HepG2 (cell line): ENCODE results near the gene MED25. TPM values are rescaled to one million over a fixed set of nuclear protein-coding genes. Genes with fewer than 3 reads are reported as not detected.

Source experiments
- FOXJ3 ChIP-seq: sonication (generic); formaldehyde crosslinking; IDR thresholded peaks from 2 replicates; pipeline ENCODE4 v1.4.0; 2020; ENCODE audit warnings: missing genetic modification reagents, mild to moderate bottlenecking, borderline replicate concordance
- HDAC2 ChIP-seq: sonication (generic); formaldehyde crosslinking; IDR thresholded peaks from 2 replicates; pipeline ENCODE4 v1.4.0; 2020; ENCODE audit warnings: missing genetic modification reagents
- HOXA9 ChIP-seq: sonication (generic); formaldehyde crosslinking; IDR thresholded peaks from 2 replicates; pipeline ENCODE4 v1.8.1; 2022; ENCODE audit warnings: missing genetic modification reagents, mild to moderate bottlenecking, moderate library complexity, borderline replicate concordance
- JUND ChIP-seq: sonication (generic); formaldehyde crosslinking; IDR thresholded peaks from 2 replicates; pipeline ENCODE4 v1.8.0; 2022; ENCODE audit warnings: mild to moderate bottlenecking, missing genetic modification reagents
- PRMT3 ChIP-seq: sonication (generic); formaldehyde crosslinking; IDR thresholded peaks from 2 replicates; pipeline ENCODE4 v1.8.1; 2022; ENCODE audit warnings: low read depth, mild to moderate bottlenecking, moderate library complexity, missing genetic modification reagents, borderline replicate concordance
- SAP130 ChIP-seq: IDR thresholded peaks from 2 replicates; pipeline ENCODE4 v1.6.1; 2016; ENCODE audit warnings: low read depth
- SMAD3 ChIP-seq: sonication (generic); formaldehyde crosslinking; IDR thresholded peaks from 2 replicates; pipeline ENCODE4 v1.4.0; 2020; ENCODE audit warnings: missing genetic modification reagents
- SMC3 ChIP-seq: IDR thresholded peaks from 2 replicates; pipeline ENCODE4 v1.6.1; 2011; ENCODE audit warnings: low read length, improper control_type of control experiment
- ZNF337 ChIP-seq: sonication (generic); formaldehyde crosslinking; IDR thresholded peaks from 2 replicates; pipeline ENCODE4 v1.5.1; 2020; ENCODE audit warnings: missing genetic modification reagents, low read depth, mild to moderate bottlenecking, borderline replicate concordance
- ZNF367 ChIP-seq: sonication (generic); formaldehyde crosslinking; IDR thresholded peaks from 2 replicates; pipeline ENCODE4 v1.4.0; 2020; ENCODE audit warnings: missing genetic modification reagents, borderline replicate concordance
- ZNF598 ChIP-seq: sonication (generic); formaldehyde crosslinking; IDR thresholded peaks from 2 replicates; pipeline ENCODE4 v1.5.1; 2020; ENCODE audit warnings: mild to moderate bottlenecking, missing genetic modification reagents, borderline replicate concordance
- ZNF737 ChIP-seq: sonication (generic); formaldehyde crosslinking; IDR thresholded peaks from 2 replicates; pipeline ENCODE4 v1.5.0; 2020; ENCODE audit warnings: missing genetic modification reagents, mild to moderate bottlenecking, borderline replicate concordance
- ZNF75D ChIP-seq: sonication (generic); formaldehyde crosslinking; IDR thresholded peaks from 2 replicates; pipeline ENCODE4 v1.8.1; 2023; ENCODE audit warnings: missing genetic modification reagents, mild to moderate bottlenecking, borderline replicate concordance
- polyA plus RNA-seq, 8 experiments: library from polyadenylated mRNA; depleted of rRNA in 3 of 8; stranded (reverse) in 7 of 8; unstranded in 1 of 8; fragments of >200 nt; fragmentation: Illumina TruSeq in 4 of 8; extraction: Trizol in 4 of 8; gene quantifications; 2 replicates each; pipeline versions ENCODE4 v1.2.1 to v1.2.3, GENCODE V29; 2011 to 2016; ENCODE audit warnings: low read depth in 4 of 8, missing spikeins in 1 of 8, mixed read lengths in 1 of 8; ENCODE audit not compliant: insufficient read depth in 1 of 8
- total RNA-seq, 5 experiments: library from RNA; depleted of rRNA; stranded (reverse); fragments of >200 nt; fragmentation: Illumina TruSeq; extraction: Trizol; gene quantifications; 2 replicates each; pipeline ENCODE4 v1.2.3, GENCODE V29; 2016; ENCODE audit warnings: low read depth in 1 of 5
- TF ChIP-seq, protein P1 (sequence below): IDR thresholded peaks from 2 replicates; pipeline ENCODE4 v1.6.1; 2016; ENCODE audit warnings: low read depth, missing genetic modification reagents, missing compliant biosample characterization
- TF ChIP-seq, protein P2 (sequence below): sonication (generic); formaldehyde crosslinking; IDR thresholded peaks from 2 replicates; pipeline ENCODE4 v1.5.0; 2020; ENCODE audit warnings: missing genetic modification reagents
- TF ChIP-seq, protein P3 (sequence below): sonication (generic); formaldehyde crosslinking; IDR thresholded peaks from 2 replicates; pipeline ENCODE4 v1.8.0; 2022; ENCODE audit warnings: mild to moderate bottlenecking, missing genetic modification reagents; ENCODE audit not compliant: insufficient replicate concordance

MED25 gene
- total and polyA plus RNA-seq, 2 of the 13 experiments (the other 11 are each of a cell fraction or from before 2014, with no cell fraction given) = 11.1 to 15.1 TPM

DNA sequence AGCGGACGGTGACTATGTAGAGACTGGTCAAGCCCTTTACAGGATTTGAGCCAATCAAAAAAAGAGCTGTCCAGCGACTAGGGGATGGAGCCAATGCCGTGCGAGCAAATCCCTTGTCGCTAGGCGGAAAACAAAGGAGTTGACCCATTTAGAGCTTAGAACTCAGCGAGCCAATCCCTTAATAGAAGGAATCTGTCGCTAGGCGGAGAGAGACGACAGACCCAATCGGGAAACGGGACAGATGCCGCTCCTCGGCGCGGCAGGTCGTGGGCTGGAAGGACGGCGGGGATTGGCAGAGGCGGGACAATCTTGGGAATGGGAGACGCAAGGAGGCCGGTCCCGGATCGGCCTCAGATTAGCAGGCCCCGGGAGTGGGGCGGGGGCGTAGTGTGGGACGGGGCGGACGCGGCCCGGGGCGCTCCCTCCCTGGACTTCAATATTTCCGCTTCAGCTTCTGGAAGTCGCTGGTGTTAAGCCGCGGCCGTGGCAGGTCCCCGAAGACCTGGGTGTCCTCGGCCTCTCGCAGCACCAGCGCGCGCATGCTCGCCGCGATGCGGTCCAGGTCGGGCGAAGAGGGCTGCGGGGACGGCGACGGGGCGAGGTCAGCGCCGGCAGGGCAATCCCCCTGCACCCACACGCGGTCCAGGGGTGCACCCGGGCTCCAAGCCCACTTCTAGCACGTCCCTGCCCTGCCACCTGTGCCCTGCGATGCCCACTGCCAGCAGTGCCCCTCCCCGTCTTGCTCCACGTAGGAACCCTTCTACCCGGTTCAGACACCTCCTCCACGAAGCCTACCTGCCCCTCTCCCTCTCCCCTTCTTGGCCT is 51.6 kb downstream of the MED25 start (continued):
- TF ChIP-seq, protein P1, sequence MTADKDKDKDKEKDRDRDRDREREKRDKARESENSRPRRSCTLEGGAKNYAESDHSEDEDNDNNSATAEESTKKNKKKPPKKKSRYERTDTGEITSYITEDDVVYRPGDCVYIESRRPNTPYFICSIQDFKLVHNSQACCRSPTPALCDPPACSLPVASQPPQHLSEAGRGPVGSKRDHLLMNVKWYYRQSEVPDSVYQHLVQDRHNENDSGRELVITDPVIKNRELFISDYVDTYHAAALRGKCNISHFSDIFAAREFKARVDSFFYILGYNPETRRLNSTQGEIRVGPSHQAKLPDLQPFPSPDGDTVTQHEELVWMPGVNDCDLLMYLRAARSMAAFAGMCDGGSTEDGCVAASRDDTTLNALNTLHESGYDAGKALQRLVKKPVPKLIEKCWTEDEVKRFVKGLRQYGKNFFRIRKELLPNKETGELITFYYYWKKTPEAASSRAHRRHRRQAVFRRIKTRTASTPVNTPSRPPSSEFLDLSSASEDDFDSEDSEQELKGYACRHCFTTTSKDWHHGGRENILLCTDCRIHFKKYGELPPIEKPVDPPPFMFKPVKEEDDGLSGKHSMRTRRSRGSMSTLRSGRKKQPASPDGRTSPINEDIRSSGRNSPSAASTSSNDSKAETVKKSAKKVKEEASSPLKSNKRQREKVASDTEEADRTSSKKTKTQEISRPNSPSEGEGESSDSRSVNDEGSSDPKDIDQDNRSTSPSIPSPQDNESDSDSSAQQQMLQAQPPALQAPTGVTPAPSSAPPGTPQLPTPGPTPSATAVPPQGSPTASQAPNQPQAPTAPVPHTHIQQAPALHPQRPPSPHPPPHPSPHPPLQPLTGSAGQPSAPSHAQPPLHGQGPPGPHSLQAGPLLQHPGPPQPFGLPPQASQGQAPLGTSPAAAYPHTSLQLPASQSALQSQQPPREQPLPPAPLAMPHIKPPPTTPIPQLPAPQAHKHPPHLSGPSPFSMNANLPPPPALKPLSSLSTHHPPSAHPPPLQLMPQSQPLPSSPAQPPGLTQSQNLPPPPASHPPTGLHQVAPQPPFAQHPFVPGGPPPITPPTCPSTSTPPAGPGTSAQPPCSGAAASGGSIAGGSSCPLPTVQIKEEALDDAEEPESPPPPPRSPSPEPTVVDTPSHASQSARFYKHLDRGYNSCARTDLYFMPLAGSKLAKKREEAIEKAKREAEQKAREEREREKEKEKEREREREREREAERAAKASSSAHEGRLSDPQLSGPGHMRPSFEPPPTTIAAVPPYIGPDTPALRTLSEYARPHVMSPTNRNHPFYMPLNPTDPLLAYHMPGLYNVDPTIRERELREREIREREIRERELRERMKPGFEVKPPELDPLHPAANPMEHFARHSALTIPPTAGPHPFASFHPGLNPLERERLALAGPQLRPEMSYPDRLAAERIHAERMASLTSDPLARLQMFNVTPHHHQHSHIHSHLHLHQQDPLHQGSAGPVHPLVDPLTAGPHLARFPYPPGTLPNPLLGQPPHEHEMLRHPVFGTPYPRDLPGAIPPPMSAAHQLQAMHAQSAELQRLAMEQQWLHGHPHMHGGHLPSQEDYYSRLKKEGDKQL (CRISPR knock-in tag) = 0 out of 2 replicates have a peak, but pooled peaks have one; percentile 12
- TF ChIP-seq ZNF367 (CRISPR knock-in tag) (peak; percentile 85; the same call in 1 of the 2 replicates), ZNF598 (CRISPR knock-in tag) (no peak), FOXJ3 (no peak), JUND (CRISPR knock-in tag) (0 out of 2 replicates have a peak, but pooled peaks have one; percentile 45), SAP130 (CRISPR knock-in tag) (peak; percentile 55), ZNF75D (CRISPR knock-in tag) (no peak), SMC3 (no peak), ZNF337 (CRISPR knock-in tag) (no peak), PRMT3 (no peak), HDAC2 (CRISPR knock-in tag) (peak; percentile 42; the same call in 1 of the 2 replicates), HOXA9 (CRISPR knock-in tag) (no peak), SMAD3 (CRISPR knock-in tag) (no peak; the same call in 1 of the 2 replicates), ZNF737 (no peak)
- TF ChIP-seq, protein P2, sequence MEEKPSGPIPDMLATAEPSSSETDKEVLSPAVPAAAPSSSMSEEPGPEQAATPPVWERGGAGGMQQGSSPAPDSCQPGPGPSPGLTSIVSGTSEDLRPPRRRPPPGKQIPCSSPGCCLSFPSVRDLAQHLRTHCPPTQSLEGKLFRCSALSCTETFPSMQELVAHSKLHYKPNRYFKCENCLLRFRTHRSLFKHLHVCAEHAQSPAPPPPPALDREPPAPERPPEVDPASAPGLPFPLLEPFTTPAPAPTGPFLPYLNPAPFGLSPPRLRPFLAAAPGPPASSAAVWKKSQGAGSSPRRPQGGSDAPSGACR (CRISPR knock-in tag) = peak; percentile 72; the same call in 1 of the 2 replicates
- TF ChIP-seq, protein P3, sequence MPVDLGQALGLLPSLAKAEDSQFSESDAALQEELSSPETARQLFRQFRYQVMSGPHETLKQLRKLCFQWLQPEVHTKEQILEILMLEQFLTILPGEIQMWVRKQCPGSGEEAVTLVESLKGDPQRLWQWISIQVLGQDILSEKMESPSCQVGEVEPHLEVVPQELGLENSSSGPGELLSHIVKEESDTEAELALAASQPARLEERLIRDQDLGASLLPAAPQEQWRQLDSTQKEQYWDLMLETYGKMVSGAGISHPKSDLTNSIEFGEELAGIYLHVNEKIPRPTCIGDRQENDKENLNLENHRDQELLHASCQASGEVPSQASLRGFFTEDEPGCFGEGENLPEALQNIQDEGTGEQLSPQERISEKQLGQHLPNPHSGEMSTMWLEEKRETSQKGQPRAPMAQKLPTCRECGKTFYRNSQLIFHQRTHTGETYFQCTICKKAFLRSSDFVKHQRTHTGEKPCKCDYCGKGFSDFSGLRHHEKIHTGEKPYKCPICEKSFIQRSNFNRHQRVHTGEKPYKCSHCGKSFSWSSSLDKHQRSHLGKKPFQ (CRISPR knock-in tag) = peak; percentile 36
